Esophagus muscularis mucosa (tissue), 3 donors: ENCODE measurements around the gene REC8.

Source experiments
- POLR2A ChIP-seq: fragments of 450-650 bp; IDR thresholded peaks from one replicate; pipeline ENCODE4 v1.6.1; 2017; ENCODE audit warnings: antibody characterized with exemption, moderate library complexity, mild to moderate bottlenecking, low read depth
- POLR2AphosphoS5 ChIP-seq, 2 donors: sonication (generic); formaldehyde crosslinking; IDR thresholded peaks; one replicate each; pipeline ENCODE4 v1.6.1; 2017; ENCODE audit warnings: antibody characterized with exemption in 2 of 2
- TF ChIP-seq, protein P1 (sequence below), 3 experiments: fragments of 200-600 bp in 2 of 3; fragments of 450-650 bp in 1 of 3; sonication (generic) in 2 of 3; IDR thresholded peaks; one replicate each; pipeline ENCODE4 v1.5.1; 2017 to 2019; ENCODE audit warnings: antibody characterized with exemption in 3 of 3, mild to moderate bottlenecking in 2 of 3, moderate library complexity in 1 of 3

DNA sequence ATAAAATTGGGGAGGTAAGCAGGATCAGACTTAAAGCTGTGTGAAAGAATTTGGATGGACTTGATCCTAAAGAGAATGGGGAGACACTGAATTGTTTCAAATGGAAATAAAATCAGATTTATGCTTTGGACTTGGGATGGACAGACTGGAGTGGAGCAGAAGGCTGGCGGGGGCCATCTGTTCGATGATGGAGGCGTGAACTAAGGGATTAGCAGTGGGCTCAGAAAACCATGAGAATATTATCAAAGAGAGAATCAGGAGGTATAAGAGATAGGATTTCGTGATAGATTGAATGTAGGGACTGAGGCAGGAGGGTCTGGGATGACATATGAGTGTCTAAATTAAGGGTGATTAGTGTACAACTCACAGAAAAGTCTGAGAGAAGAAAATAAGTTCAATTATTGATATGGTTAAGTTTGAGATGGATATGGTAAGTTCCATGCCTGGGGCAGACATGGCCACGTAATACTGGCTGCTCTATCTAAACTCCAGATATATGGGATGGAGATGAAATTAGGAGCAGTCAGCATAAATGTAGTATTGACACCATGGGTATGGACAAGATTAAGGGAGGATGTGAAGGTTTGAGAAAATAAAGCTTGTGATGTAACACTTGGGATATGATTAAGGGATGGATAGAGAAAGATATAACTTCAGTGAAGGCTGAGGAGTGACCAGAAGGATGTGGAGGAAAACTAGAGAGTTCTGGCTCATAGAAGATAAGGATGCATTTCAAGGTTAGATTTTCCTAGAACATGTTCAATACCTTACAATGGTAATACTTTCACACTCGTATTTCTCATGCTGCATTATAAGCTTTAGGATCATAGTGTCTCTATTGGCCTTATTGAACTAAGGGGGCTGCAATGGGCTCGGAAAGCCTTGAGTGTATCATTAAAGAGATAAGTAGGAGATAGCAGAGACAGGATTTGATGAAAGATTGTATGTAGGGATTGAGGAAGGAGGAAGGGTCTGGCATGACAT, 32.6 kb downstream of the REC8 start:
- TF ChIP-seq, protein P1, sequence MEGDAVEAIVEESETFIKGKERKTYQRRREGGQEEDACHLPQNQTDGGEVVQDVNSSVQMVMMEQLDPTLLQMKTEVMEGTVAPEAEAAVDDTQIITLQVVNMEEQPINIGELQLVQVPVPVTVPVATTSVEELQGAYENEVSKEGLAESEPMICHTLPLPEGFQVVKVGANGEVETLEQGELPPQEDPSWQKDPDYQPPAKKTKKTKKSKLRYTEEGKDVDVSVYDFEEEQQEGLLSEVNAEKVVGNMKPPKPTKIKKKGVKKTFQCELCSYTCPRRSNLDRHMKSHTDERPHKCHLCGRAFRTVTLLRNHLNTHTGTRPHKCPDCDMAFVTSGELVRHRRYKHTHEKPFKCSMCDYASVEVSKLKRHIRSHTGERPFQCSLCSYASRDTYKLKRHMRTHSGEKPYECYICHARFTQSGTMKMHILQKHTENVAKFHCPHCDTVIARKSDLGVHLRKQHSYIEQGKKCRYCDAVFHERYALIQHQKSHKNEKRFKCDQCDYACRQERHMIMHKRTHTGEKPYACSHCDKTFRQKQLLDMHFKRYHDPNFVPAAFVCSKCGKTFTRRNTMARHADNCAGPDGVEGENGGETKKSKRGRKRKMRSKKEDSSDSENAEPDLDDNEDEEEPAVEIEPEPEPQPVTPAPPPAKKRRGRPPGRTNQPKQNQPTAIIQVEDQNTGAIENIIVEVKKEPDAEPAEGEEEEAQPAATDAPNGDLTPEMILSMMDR (IDR thresholded peaks at IDR 0.05) = no peak
- no peak for TF ChIP-seq POLR2AphosphoS5 (IDR thresholded peaks at IDR 0.05)
- TF ChIP-seq POLR2A = no peak
